WTC11 (cell line): Measurements from ENCODE around the gene CRIP1. TPM values are rescaled to one million over a fixed set of nuclear protein-coding genes. Genes with fewer than 3 reads are reported as not detected.

ENCODE experiments used
- ATAC-seq: fragments of 200-7000 bp; cut with Tn5 transposase; 2 replicates; pipeline ENCODE4 v1.10.0; 2021; ENCODE audit warnings: mild to moderate bottlenecking, moderate library complexity
- CTCF ChIA-PET: fragments of 300-600 bp; sonication (Branson Sonifier 250); formaldehyde crosslinking; loops from one replicate; lab custom pipeline; 2021; ENCODE audit warnings: antibody characterized with exemption; lab: Charles Lee
- POLR2A ChIA-PET: fragments of 350-600 bp; sonication (Branson Sonifier 250); formaldehyde crosslinking; loops from one replicate; lab custom pipeline; 2021; ENCODE audit warnings: antibody characterized with exemption; lab: Charles Lee
- DNase-seq: peaks from one replicate; pipeline ENCODE4 v3.0.0; 2021; ENCODE audit warnings: low spot score
- H3K27ac Mint-ChIP-seq: 2 replicates; pipeline ENCODE4 v1.8.0; 2021; ENCODE audit warnings: mixed read lengths
- H3K27me3 Mint-ChIP-seq: 2 replicates; pipeline ENCODE4 v1.8.0; 2021; ENCODE audit warnings: low read depth, mild to moderate bottlenecking, moderate library complexity, mixed read lengths
- H3K36me3 Mint-ChIP-seq: 2 replicates; pipeline ENCODE4 v1.8.0; 2021; ENCODE audit warnings: mixed read lengths
- H3K4me1 Mint-ChIP-seq: 2 replicates; pipeline ENCODE4 v1.8.0; 2022; ENCODE audit warnings: mixed read lengths
- H3K4me3 Mint-ChIP-seq: 2 replicates; pipeline ENCODE4 v1.8.0; 2021; ENCODE audit warnings: mild to moderate bottlenecking, moderate library complexity, mixed read lengths
- H3K9me3 Mint-ChIP-seq: 2 replicates; pipeline ENCODE4 v1.8.0; 2021; ENCODE audit warnings: mixed read lengths
- AFF4 ChIP-seq: sonication (generic); formaldehyde crosslinking; IDR thresholded peaks from 2 replicates; pipeline ENCODE4 v1.8.1; 2023; ENCODE audit warnings: mild to moderate bottlenecking, missing genetic modification reagents, borderline replicate concordance
- AR ChIP-seq: fragments of 250-450 bp; sonication (Bioruptor Pico); IDR thresholded peaks from 2 replicates; pipeline ENCODE4 v1.9.0; 2021; ENCODE audit warnings: mild to moderate bottlenecking
- ATF1 ChIP-seq: sonication (generic); formaldehyde crosslinking; IDR thresholded peaks from 2 replicates; pipeline ENCODE4 v1.8.1; 2023; ENCODE audit warnings: mild to moderate bottlenecking, moderate library complexity, missing genetic modification reagents
- ATF2 ChIP-seq: sonication (generic); formaldehyde crosslinking; IDR thresholded peaks from 2 replicates; pipeline ENCODE4 v1.8.1; 2022; ENCODE audit warnings: low read depth, missing genetic modification reagents, borderline replicate concordance
- ATF3 ChIP-seq: sonication (generic); formaldehyde crosslinking; conservative IDR thresholded peaks from 2 replicates; pipeline ENCODE4 v1.8.1; 2022; ENCODE audit warnings: mild to moderate bottlenecking, missing genetic modification reagents
- CTCF ChIP-seq: fragments of 200-600 bp; IDR thresholded peaks from 2 replicates; pipeline ENCODE4 v1.8.0; 2022; ENCODE audit warnings: antibody characterized with exemption
- ERG ChIP-seq: fragments of 250-450 bp; sonication (Bioruptor Pico); IDR thresholded peaks from 2 replicates; pipeline ENCODE4 v1.8.0; 2021; ENCODE audit warnings: mild to moderate bottlenecking
- FOXP4 ChIP-seq: sonication (generic); formaldehyde crosslinking; IDR thresholded peaks from 2 replicates; pipeline ENCODE4 v1.8.0; 2022; ENCODE audit warnings: mild to moderate bottlenecking, missing genetic modification reagents
- JAZF1 ChIP-seq: fragments of 250-450 bp; sonication (Bioruptor Pico); IDR thresholded peaks from 2 replicates; pipeline ENCODE4 v1.9.0; 2021; ENCODE audit warnings: moderate library complexity, mild to moderate bottlenecking, inconsistent platforms
- MXD4 ChIP-seq: fragments of 250-450 bp; sonication (Bioruptor Pico); IDR thresholded peaks from 2 replicates; pipeline ENCODE4 v1.8.0; 2021; ENCODE audit warnings: mild to moderate bottlenecking, moderate library complexity, borderline replicate concordance
- MYBL2 ChIP-seq: sonication (generic); formaldehyde crosslinking; IDR thresholded peaks from 2 replicates; pipeline ENCODE4 v1.8.1; 2023; ENCODE audit warnings: mild to moderate bottlenecking, moderate library complexity, missing genetic modification reagents
- NR2C2 ChIP-seq: sonication (generic); formaldehyde crosslinking; IDR thresholded peaks from 2 replicates; pipeline ENCODE4 v1.8.0; 2022; ENCODE audit warnings: mild to moderate bottlenecking, missing genetic modification reagents
- RORB ChIP-seq: fragments of 250-450 bp; sonication (Bioruptor Pico); IDR thresholded peaks from 2 replicates; pipeline ENCODE4 v1.9.0; 2021; ENCODE audit warnings: mild to moderate bottlenecking
- SP1 ChIP-seq: sonication (generic); formaldehyde crosslinking; conservative IDR thresholded peaks from 2 replicates; pipeline ENCODE4 v1.8.1; 2022; ENCODE audit warnings: missing genetic modification reagents
- ZNF317 ChIP-seq: sonication (generic); formaldehyde crosslinking; IDR thresholded peaks from 2 replicates; pipeline ENCODE4 v1.8.1; 2023; ENCODE audit warnings: low read depth, mild to moderate bottlenecking, moderate library complexity, missing genetic modification reagents, borderline replicate concordance
- ZNF671 ChIP-seq: fragments of 250-450 bp; sonication (Bioruptor Pico); IDR thresholded peaks from 2 replicates; pipeline ENCODE4 v1.8.0; 2021; ENCODE audit warnings: mild to moderate bottlenecking
- total RNA-seq: library from RNA; stranded (reverse); gene quantifications from 3 replicates; pipeline ENCODE4 v1.2.3, GENCODE V29; 2021
- TF ChIP-seq, protein P1 (sequence below): fragments of 250-450 bp; sonication (Bioruptor Pico); conservative IDR thresholded peaks from 2 replicates; pipeline ENCODE4 v1.9.0; 2021; ENCODE audit warnings: mild to moderate bottlenecking

Gene CRIP1
- total RNA-seq, 1 experiment from 2014 or later: 9.0 TPM

DNA sequence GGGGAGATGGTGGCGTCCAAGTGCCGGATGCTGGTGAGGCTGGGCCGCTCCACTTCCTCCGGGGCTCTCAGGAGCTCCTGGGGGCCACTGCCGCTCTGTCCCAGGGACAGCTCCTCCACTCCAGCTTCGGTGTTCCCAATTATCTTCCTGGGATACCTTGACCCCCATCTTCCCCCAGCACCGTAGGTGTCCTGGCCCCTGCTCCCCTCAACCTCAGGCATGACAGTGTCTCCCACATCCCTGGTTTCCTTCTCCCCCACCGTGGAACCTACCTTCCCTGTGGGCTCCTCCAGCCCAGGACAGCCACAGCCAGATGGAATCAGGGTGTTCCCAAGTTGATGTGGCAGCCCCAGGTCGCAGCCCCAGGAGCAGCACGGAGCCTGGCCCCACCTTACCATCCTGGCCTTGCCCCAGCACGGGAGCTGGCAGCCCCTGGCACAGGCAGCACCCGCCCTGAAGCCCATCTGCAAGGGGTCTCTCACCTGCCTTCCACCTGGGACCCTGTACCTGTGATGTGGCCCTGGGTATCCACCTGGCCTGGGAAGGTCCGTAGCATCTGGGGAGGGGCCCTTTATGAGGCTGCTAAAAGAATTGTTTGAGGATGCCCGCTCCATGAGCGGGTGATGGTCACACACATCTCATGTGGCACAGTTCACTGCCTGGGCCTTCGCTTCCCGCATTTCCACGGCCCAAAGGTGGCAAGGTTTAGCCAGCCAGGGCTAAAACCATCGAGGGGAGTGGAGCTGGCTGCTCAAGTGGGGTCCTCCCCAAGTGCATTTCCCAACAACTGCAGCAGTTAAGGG is 43.8 kb downstream of the CRIP1 start (continued):
- TF ChIP-seq ATF2 (CRISPR knock-in tag): no peak
- no peak for TF ChIP-seq SP1 (CRISPR knock-in tag)
- TF ChIP-seq JAZF1 (CRISPR knock-in tag): no peak
- no peak for TF ChIP-seq MYBL2 (CRISPR knock-in tag)
- no peak for TF ChIP-seq ERG (CRISPR knock-in tag)

GRCh38 chr14:105531088-105531893 is 44.6 kb downstream of the CRIP1 start:
- no peak overlapping the region for H3K27ac Mint-ChIP-seq
- no peak for TF ChIP-seq ATF1 (CRISPR knock-in tag)
- no peak for TF ChIP-seq NR2C2 (CRISPR knock-in tag)
- TF ChIP-seq AFF4 (CRISPR knock-in tag): no peak
- TF ChIP-seq, protein P1, sequence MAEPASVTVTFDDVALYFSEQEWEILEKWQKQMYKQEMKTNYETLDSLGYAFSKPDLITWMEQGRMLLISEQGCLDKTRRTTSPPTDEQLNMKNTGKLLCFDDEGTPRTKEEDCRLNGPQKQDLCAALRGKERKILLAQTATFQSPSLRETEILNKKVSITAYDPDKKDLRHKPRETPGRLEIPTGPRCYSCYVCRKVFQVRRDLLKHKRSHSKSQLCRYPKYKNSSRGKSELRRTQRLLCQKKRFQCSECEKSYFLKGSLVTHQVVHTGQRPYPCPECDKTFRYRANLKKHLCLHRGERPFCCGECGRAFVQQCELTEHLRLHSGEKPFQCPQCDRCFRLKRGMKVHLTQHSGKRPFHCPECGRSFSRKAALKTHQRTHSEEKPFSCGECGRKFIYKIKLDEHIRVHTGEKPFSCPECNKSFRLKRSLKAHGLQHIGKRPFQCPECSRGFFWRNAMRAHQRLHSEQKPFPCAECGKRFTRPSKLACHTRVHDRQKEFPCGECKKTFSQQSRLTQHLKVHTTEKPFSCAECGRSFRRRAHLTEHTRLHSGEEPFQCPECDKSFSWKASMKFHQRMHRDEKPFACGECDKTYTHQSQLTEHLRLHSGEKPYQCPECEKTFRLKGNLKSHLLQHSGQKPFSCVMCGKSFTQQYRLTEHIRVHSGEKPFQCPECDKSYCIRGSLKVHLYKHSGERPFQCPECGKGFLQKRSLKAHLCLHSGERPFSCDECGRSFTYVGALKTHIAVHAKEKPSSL (CRISPR knock-in tag): no peak
- no peak for TF ChIP-seq ATF3 (CRISPR knock-in tag)
- TF ChIP-seq RORB: no peak
- TF ChIP-seq ZNF671 (CRISPR knock-in tag): no peak
- TF ChIP-seq CTCF: no peak
- TF ChIP-seq AR: no peak
- TF ChIP-seq ZNF317 (CRISPR knock-in tag): no peak
- TF ChIP-seq FOXP4 (CRISPR knock-in tag): no peak
- no peak for TF ChIP-seq MXD4

More at GRCh38 chr14:105531088-105531893, 44.6 kb downstream of the CRIP1 start:
- Mint-ChIP-seq H3K4me1 (no peaks in the 10 kb centered on the region), H3K9me3 (peaks cover 17% of the 10 kb centered on the region), H3K27me3 (peaks cover 39% of the 10 kb centered on the region), H3K36me3 (peaks cover 12% of the 10 kb centered on the region; the same call in 1 of the 2 replicates), H3K4me3 (no peak overlapping the region)
- DNase-seq: no peak
- CTCF ChIA-PET: no interaction called here
- POLR2A ChIA-PET: no interaction called here
- ATAC-seq: no peak
